ENCODE results near the gene INSRR. TPM values are rescaled to one million over a fixed set of nuclear protein-coding genes. Genes with fewer than 3 reads are reported as not detected.

Gene INSRR
- total and polyA plus RNA-seq, 2 of the 8 experiments (the other 6 are each of a cell fraction or from before 2014, with no cell fraction given), result 0.02 TPM; not detected in 1

DNA sequence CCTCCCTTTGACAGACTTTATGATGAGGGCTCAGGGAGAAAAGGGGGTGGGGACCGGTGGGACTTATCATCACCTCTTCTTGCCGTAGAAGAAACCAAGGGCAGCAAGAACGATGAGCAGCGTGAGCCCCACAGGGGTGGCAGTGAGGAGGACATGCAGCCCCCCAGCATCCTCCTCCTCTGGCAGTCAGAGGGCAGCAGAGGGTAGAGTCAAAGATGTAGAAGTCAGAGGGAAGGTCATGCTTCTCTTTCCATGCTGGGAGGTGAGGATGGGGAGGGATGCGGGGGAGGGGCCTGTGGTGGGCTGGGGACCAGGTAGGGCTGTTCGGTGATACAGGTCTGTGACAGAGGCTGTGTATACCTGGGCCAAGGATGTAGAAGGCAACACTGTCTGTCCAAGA, 14.8 kb downstream of the INSRR start (continued):
- TF ChIP-seq, protein P1, sequence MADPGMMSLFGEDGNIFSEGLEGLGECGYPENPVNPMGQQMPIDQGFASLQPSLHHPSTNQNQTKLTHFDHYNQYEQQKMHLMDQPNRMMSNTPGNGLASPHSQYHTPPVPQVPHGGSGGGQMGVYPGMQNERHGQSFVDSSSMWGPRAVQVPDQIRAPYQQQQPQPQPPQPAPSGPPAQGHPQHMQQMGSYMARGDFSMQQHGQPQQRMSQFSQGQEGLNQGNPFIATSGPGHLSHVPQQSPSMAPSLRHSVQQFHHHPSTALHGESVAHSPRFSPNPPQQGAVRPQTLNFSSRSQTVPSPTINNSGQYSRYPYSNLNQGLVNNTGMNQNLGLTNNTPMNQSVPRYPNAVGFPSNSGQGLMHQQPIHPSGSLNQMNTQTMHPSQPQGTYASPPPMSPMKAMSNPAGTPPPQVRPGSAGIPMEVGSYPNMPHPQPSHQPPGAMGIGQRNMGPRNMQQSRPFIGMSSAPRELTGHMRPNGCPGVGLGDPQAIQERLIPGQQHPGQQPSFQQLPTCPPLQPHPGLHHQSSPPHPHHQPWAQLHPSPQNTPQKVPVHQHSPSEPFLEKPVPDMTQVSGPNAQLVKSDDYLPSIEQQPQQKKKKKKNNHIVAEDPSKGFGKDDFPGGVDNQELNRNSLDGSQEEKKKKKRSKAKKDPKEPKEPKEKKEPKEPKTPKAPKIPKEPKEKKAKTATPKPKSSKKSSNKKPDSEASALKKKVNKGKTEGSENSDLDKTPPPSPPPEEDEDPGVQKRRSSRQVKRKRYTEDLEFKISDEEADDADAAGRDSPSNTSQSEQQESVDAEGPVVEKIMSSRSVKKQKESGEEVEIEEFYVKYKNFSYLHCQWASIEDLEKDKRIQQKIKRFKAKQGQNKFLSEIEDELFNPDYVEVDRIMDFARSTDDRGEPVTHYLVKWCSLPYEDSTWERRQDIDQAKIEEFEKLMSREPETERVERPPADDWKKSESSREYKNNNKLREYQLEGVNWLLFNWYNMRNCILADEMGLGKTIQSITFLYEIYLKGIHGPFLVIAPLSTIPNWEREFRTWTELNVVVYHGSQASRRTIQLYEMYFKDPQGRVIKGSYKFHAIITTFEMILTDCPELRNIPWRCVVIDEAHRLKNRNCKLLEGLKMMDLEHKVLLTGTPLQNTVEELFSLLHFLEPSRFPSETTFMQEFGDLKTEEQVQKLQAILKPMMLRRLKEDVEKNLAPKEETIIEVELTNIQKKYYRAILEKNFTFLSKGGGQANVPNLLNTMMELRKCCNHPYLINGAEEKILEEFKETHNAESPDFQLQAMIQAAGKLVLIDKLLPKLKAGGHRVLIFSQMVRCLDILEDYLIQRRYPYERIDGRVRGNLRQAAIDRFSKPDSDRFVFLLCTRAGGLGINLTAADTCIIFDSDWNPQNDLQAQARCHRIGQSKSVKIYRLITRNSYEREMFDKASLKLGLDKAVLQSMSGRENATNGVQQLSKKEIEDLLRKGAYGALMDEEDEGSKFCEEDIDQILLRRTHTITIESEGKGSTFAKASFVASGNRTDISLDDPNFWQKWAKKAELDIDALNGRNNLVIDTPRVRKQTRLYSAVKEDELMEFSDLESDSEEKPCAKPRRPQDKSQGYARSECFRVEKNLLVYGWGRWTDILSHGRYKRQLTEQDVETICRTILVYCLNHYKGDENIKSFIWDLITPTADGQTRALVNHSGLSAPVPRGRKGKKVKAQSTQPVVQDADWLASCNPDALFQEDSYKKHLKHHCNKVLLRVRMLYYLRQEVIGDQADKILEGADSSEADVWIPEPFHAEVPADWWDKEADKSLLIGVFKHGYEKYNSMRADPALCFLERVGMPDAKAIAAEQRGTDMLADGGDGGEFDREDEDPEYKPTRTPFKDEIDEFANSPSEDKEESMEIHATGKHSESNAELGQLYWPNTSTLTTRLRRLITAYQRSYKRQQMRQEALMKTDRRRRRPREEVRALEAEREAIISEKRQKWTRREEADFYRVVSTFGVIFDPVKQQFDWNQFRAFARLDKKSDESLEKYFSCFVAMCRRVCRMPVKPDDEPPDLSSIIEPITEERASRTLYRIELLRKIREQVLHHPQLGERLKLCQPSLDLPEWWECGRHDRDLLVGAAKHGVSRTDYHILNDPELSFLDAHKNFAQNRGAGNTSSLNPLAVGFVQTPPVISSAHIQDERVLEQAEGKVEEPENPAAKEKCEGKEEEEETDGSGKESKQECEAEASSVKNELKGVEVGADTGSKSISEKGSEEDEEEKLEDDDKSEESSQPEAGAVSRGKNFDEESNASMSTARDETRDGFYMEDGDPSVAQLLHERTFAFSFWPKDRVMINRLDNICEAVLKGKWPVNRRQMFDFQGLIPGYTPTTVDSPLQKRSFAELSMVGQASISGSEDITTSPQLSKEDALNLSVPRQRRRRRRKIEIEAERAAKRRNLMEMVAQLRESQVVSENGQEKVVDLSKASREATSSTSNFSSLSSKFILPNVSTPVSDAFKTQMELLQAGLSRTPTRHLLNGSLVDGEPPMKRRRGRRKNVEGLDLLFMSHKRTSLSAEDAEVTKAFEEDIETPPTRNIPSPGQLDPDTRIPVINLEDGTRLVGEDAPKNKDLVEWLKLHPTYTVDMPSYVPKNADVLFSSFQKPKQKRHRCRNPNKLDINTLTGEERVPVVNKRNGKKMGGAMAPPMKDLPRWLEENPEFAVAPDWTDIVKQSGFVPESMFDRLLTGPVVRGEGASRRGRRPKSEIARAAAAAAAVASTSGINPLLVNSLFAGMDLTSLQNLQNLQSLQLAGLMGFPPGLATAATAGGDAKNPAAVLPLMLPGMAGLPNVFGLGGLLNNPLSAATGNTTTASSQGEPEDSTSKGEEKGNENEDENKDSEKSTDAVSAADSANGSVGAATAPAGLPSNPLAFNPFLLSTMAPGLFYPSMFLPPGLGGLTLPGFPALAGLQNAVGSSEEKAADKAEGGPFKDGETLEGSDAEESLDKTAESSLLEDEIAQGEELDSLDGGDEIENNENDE (IDR thresholded peaks at IDR 0.05; ENCODE audit: insufficient replicate concordance, low read length), result no peak
- peak; percentile 38 to 49; a peak in 3 of 4 replicates for TF ChIP-seq RAD21 (IDR thresholded peaks at IDR 0.05 in 1 of 2, conservative IDR thresholded peaks at IDR 0.05 in 1 of 2; ENCODE audit: low read depth in 2 of 2, low read length in 2 of 2)
- TF ChIP-seq TEAD4 (IDR thresholded peaks at IDR 0.05; ENCODE audit: low read depth, low read length), result no peak
- TF ChIP-seq, protein P2, sequence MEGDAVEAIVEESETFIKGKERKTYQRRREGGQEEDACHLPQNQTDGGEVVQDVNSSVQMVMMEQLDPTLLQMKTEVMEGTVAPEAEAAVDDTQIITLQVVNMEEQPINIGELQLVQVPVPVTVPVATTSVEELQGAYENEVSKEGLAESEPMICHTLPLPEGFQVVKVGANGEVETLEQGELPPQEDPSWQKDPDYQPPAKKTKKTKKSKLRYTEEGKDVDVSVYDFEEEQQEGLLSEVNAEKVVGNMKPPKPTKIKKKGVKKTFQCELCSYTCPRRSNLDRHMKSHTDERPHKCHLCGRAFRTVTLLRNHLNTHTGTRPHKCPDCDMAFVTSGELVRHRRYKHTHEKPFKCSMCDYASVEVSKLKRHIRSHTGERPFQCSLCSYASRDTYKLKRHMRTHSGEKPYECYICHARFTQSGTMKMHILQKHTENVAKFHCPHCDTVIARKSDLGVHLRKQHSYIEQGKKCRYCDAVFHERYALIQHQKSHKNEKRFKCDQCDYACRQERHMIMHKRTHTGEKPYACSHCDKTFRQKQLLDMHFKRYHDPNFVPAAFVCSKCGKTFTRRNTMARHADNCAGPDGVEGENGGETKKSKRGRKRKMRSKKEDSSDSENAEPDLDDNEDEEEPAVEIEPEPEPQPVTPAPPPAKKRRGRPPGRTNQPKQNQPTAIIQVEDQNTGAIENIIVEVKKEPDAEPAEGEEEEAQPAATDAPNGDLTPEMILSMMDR (IDR thresholded peaks at IDR 0.05; ENCODE audit: control extremely low read depth in 1 of 3, insufficient read depth in 1 of 3, low read depth in 1 of 3, low read length in 3 of 3), result peak; percentile 50 to 55 (median 55)
